Smooth muscle cell (in vitro differentiated cells): ENCODE data around the gene ZNF804B. TPM values are rescaled to one million over a fixed set of nuclear protein-coding genes. Genes with fewer than 3 reads are reported as not detected.

Source experiments
- DNase-seq: peaks from one replicate; lab custom pipeline; 2025; ENCODE audit not compliant: unreplicated experiment; lab: John Stamatoyannopoulos, UW
- H2AFZ ChIP-seq: fragments of 200-600 bp; sonication (generic); 2 replicates; pipeline ENCODE4 v1.6.0; 2016; ENCODE audit warnings: antibody characterized with exemption, low read depth, mild to moderate bottlenecking
- H3F3A ChIP-seq: fragments of 200-600 bp; sonication (generic); 2 replicates; pipeline ENCODE4 v1.6.0; 2017; ENCODE audit warnings: antibody characterized with exemption, low read depth
- H3K27ac ChIP-seq: fragments of 200-600 bp; sonication (generic); 2 replicates; pipeline ENCODE4 v1.5.1; 2016; ENCODE audit warnings: low read depth, mild to moderate bottlenecking
- H3K27me3 ChIP-seq: fragments of 200-600 bp; sonication (generic); 2 replicates; pipeline ENCODE4 v1.6.1; 2016; ENCODE audit warnings: low read depth, mild to moderate bottlenecking
- H3K36me3 ChIP-seq: fragments of 200-600 bp; sonication (generic); 2 replicates; pipeline ENCODE4 v1.5.1; 2016; ENCODE audit warnings: low read depth
- H3K4me1 ChIP-seq: fragments of 200-600 bp; sonication (generic); 2 replicates; pipeline ENCODE4 v1.5.1; 2016; ENCODE audit warnings: low read depth
- H3K4me2 ChIP-seq: fragments of 200-600 bp; sonication (generic); 2 replicates; pipeline ENCODE4 v1.6.0; 2016; ENCODE audit warnings: mild to moderate bottlenecking
- H3K4me3 ChIP-seq: fragments of 200-600 bp; sonication (generic); 2 replicates; pipeline ENCODE4 v1.5.1; 2016; ENCODE audit warnings: mild to moderate bottlenecking
- H3K79me2 ChIP-seq: fragments of 200-600 bp; sonication (generic); 2 replicates; pipeline ENCODE4 v1.6.0; 2016; ENCODE audit warnings: low read depth, mild to moderate bottlenecking
- H3K9ac ChIP-seq: fragments of 200-600 bp; sonication (generic); 2 replicates; pipeline ENCODE4 v1.6.0; 2016; ENCODE audit warnings: low read depth
- H3K9me3 ChIP-seq: fragments of 200-600 bp; sonication (generic); replicated peaks from 2 replicates; pipeline ENCODE4 v1.5.1; 2016; ENCODE audit warnings: low read depth
- H4K20me1 ChIP-seq: fragments of 200-600 bp; sonication (generic); 2 replicates; pipeline ENCODE4 v1.6.0; 2016; ENCODE audit warnings: low read depth
- CTCF ChIP-seq: fragments of 200-600 bp; sonication (generic); IDR thresholded peaks from 2 replicates; pipeline ENCODE4 v1.5.1; 2017; ENCODE audit warnings: borderline replicate concordance, mild to moderate bottlenecking, antibody characterized with exemption; ENCODE audit not compliant: insufficient read depth, poor library complexity, severe bottlenecking
- WGBS: methylation state at CpG from one replicate; pipeline ENCODE4 v1.1.7; 2016; ENCODE audit warnings: low lambda C conversion rate; 5-methylcytosine and 5-hydroxymethylcytosine counted together
- polyA plus RNA-seq: library from polyadenylated mRNA; unstranded; fragments of >200 nt; fragmentation: Nextera tagmentation; extraction: Ambion mirVana; gene quantifications from 2 replicates; pipeline ENCODE4 v1.2.1, GENCODE V29; 2016
- total RNA-seq: library from RNA; depleted of rRNA; stranded (reverse); fragments of >200 nt; gene quantifications from 2 replicates; pipeline ENCODE4 v1.2.3, GENCODE V29; 2014

Gene ZNF804B
- total and polyA plus RNA-seq, 2 experiments from 2014 or later, result not detected

- no peaks in the 10 kb centered on the region for H4K20me1 ChIP-seq
- 73% methylated on average over 5 of the region's 5 CpGs for WGBS
- H3K9me3 ChIP-seq, result no peaks in the 10 kb centered on the region
- TF ChIP-seq CTCF, result no peak
- H3K79me2 ChIP-seq, result no peaks in the 10 kb centered on the region
- H3K4me2 ChIP-seq, result no peak overlapping the region
- H3K4me1 ChIP-seq, result peaks cover 3% of the 10 kb centered on the region
- H3K4me3 ChIP-seq, result no peak overlapping the region
- DNase-seq, result no peak
- no peak overlapping the region for H2AFZ ChIP-seq
- H3K9ac ChIP-seq, result no peak overlapping the region
- H3K36me3 ChIP-seq, result no peaks in the 10 kb centered on the region
- H3K27ac ChIP-seq, result no peak overlapping the region
- no peaks in the 10 kb centered on the region for H3F3A ChIP-seq
- no peaks in the 10 kb centered on the region for H3K27me3 ChIP-seq
These were observed 225.8 kb downstream of the ZNF804B start for GRCh38 chr7:88985295-88985694.

GRCh38 chr7:89001306-89001705 is 241.8 kb downstream of the ZNF804B start:
- Histone ChIP-seq H2AFZ (no peak overlapping the region), H3K36me3 (no peaks in the 10 kb centered on the region), H3K79me2 (no peaks in the 10 kb centered on the region), H4K20me1 (no peaks in the 10 kb centered on the region), H3K27ac (no peak overlapping the region), H3K4me3 (no peak overlapping the region), H3K9ac (no peak overlapping the region), H3F3A (no peaks in the 10 kb centered on the region), H3K4me2 (no peak overlapping the region), H3K27me3 (peaks cover 7% of the 10 kb centered on the region), H3K9me3 (no peaks in the 10 kb centered on the region), H3K4me1 (no peaks in the 10 kb centered on the region)
- 8% methylated on average over 1 of the region's 1 CpG for WGBS
- no peak for TF ChIP-seq CTCF
- no peak for DNase-seq

- 83% methylated on average over 4 of the region's 4 CpGs for WGBS
- no peaks in the 10 kb centered on the region for H4K20me1 ChIP-seq
- H3K27me3 ChIP-seq, result peaks cover 2% of the 10 kb centered on the region
- H3K4me3 ChIP-seq, result no peak overlapping the region
- H3K4me1 ChIP-seq, result no peaks in the 10 kb centered on the region
- no peak for TF ChIP-seq CTCF
- no peak overlapping the region for H3K9ac ChIP-seq
- DNase-seq, result no peak
- no peaks in the 10 kb centered on the region for H3K36me3 ChIP-seq
- no peak overlapping the region for H3K27ac ChIP-seq
- H3F3A ChIP-seq, result no peaks in the 10 kb centered on the region
- H2AFZ ChIP-seq, result no peak overlapping the region
- no peak overlapping the region for H3K4me2 ChIP-seq
- H3K9me3 ChIP-seq, result no peaks in the 10 kb centered on the region
- H3K79me2 ChIP-seq, result no peaks in the 10 kb centered on the region
These were observed 243.8 kb downstream of the ZNF804B start for GRCh38 chr7:89002981-89003956.
